GM12872 (cell line): ENCODE results near the gene MCC.

Source experiments
- TF ChIP-seq, protein P1 (sequence below): IDR thresholded peaks from 3 replicates; pipeline ENCODE4 v1.5.1; 2011; ENCODE audit warnings: low read depth, mild to moderate bottlenecking, low read length, moderate library complexity; ENCODE audit not compliant: insufficient read depth

The MCC gene

DNA sequence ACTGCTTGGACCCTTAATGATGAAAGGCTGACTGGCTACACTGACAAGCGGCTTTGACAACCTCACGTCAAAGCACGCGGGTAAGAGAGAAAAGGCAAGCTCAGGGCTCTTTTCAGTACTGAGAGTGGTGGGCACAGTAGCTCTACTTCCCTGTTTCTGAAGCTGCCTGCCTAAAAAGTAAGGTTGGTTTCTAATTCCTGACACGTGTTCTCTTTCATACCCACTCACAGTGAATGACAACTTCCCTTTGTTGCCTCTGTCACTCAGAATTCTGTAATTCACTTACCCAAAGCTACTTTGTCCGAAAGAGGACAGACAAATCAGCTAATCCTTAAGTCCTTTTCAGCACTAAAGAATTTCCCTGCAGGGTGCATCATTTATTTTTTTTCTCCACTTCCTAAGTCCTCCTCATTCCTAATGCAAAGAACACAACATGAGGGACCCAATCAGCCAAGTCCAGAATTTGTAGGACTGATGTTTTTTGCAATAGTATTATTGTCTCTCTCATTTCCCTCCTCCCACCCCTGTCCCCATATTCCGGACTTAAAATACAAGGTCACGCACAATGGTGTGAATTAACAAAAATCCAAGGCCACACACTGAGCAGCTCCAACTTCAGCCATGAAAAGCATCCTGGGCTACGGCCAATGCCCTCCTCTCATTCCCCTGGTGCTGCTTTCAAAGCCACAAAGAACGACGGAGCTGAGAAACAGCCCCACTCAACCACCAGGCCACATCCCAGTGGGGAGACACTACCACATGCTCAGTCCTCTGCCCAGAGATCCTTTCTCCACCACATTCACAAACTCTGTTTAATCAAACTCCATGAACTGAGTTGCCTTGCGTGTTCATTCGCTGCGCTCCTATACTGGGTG lies 274.5 kb downstream of the MCC start:
- TF ChIP-seq, protein P1, sequence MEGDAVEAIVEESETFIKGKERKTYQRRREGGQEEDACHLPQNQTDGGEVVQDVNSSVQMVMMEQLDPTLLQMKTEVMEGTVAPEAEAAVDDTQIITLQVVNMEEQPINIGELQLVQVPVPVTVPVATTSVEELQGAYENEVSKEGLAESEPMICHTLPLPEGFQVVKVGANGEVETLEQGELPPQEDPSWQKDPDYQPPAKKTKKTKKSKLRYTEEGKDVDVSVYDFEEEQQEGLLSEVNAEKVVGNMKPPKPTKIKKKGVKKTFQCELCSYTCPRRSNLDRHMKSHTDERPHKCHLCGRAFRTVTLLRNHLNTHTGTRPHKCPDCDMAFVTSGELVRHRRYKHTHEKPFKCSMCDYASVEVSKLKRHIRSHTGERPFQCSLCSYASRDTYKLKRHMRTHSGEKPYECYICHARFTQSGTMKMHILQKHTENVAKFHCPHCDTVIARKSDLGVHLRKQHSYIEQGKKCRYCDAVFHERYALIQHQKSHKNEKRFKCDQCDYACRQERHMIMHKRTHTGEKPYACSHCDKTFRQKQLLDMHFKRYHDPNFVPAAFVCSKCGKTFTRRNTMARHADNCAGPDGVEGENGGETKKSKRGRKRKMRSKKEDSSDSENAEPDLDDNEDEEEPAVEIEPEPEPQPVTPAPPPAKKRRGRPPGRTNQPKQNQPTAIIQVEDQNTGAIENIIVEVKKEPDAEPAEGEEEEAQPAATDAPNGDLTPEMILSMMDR = no peak

- TF ChIP-seq, protein P1 = no peak
Observed at GRCh38 chr5:113212244-113212920, 275.9 kb downstream of the MCC start.

DNA sequence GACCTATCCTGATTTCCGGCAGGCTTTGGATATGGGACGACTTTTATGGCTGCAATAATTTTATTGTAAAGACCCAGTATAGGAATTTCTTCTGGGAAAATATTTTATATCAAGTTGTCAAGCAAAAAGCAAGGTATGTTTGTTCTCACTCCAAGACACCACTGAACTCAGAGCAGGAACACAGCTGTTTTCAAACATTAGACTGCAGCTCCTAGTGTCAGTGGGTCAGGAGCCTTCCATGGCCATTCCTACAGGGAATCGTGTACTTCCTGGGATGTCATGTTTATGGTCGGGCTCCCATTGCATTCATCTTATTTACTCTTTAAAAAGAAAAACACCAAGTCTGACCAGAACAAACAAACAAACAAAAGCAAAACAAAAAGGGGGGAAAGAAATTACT lies 278.8 kb downstream of the MCC start:
- TF ChIP-seq, protein P1 = no peak

- TF ChIP-seq, protein P1 = peak; percentile 47
Observed at GRCh38 chr5:113205807-113206206, 282.4 kb downstream of the MCC start.

DNA sequence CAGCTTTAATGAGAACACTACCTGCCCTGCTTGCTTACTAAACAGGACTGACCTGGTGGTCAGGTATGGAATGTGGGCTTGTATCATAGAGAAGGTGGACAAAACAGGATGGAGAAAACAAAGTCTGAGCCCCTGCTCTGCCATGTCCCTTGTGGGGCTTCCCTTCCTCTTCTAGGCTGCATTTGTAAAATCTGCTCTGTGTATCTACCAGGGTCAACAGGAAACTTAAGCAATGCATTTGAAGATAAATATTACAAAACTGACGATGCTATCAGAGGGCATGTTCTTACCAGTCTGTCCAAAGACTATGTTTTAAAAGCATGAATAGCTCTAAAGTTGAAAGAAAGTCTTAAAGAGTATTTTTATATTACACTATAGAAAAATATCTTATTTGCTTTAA lies 282.9 kb downstream of the MCC start:
- TF ChIP-seq, protein P1 = no peak

- TF ChIP-seq, protein P1 = no peak
Observed at GRCh38 chr5:113204525-113205161, 283.6 kb downstream of the MCC start.

DNA sequence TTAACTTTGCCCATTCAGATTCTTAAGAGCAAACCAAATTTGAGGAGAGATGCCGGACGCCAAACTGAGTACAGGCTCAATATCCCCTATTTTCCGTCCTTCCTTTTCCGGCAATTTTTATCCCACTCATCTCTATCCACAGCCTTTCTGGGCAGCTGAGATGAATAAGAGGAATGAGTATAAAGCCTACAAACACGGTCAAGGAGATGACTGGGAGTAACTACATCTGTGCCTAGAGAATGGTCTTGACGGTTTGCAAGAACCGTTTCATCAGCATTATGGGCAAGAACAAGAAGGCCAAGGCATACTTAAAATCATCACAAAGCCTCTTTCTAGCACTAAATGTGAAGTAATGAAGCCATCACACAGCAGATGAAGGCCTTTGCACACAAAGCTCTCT lies 284.3 kb downstream of the MCC start:
- TF ChIP-seq, protein P1 = no peak
